Activated CD8-positive, alpha-beta memory T cell treated with anti-CD3 and anti-CD28 coated beads, Interleukin-2, amount 50 U/mL, for 24 hours (primary cell): Measurements from ENCODE around the gene TMEM258.

Experiments used
- DNase-seq: peaks from one replicate; pipeline ENCODE4 v3.0.0-alpha.2; 2020; ENCODE audit errors: extremely low read depth

TMEM258 gene

GRCh38 chr11:61820174-61820573 is 27.8 kb upstream of the TMEM258 start:
- no peak for DNase-seq

GRCh38 chr11:61817471-61818202 is 25.2 kb upstream of the TMEM258 start:
- no peak for DNase-seq

- no peak for DNase-seq
Measured at GRCh38 chr11:61816736-61817455, 24.5 kb upstream of the TMEM258 start, which contains the start of gene FADS1. Gene FADS1 (minus strand): TSS chr11:61817003. CDS start chr11:61816929, 74 bp downstream.

- DNase-seq, result no peak
Measured at GRCh38 chr11:61815790-61816735, 23.7 kb upstream of the TMEM258 start.

DNA sequence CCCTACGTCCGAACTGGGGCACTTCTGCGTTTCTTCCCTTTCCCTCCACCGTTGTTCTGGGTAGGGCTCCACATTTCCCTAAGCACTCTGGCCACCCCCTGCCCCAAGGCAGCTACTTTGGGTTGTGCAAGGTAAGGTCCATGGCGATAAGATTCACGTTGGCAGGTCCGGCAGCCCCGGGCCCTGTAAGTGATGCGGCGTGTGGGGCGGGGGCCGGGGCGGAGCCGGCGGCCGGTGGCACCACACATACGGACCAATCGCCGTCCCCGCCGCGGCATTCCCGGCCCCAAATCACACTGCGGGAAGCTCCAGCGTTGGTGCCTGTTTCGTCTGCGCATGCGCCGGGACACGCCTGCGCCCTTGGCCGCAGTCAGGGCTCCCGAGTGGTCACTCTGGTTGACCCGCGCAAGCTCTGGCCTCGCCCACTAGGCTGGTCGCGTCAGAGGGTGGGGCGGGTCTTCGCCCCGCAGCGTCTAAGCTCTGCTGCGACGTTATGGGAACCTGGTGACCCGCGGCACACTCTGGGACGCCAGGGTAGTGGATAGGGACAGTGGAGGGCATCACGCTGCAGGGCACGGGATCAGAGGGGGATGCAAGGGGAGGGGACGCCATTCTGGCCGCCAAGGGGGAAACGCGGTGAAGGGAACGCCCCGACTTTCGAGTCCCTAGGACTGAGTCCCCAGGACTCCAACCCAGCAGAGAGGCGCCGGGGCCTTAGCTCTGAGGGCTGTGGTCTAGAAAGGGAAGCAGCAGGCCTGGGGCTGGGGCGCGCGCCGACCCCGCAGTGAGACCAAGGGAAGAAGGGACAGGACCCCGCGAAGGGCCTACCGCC is 22.8 kb upstream of the TMEM258 start:
- no peak for DNase-seq

DNA sequence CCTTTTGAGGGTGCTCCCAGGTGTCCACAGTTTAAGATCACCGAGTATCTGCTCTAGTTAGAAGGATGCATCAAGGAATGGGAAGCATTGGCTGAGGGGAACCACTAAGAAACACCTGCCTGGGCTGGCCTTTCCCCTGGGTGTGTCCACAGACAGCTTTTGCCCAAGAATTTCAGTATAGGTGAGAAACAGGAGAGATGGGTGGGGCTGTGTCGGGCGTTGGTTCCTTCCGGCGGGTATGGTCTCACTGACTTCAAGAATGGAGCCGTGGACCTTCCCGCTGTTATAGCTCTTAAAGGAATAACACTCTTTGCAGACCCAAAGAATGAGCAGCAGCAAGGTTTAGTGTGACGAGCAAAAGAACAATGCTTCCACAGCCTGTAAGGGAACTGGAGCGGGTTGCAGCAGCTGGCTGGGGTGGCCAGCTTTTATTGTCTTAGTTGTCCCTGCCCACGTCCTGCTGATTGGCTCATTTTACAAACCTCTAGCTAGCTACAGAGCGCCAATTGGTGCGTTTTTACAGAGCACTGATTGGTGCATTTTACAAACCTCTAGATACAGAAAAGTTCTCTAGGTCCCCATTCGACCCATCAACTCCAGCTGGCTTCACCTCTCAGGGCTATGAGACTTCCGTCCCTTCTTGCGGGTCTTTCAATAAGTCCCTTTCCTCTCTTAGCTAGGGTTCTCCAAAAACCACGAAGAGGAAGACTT is 22.0 kb upstream of the TMEM258 start:
- DNase-seq, result no peak

GRCh38 chr11:61812736-61813411 is 20.5 kb upstream of the TMEM258 start:
- no peak for DNase-seq

DNA sequence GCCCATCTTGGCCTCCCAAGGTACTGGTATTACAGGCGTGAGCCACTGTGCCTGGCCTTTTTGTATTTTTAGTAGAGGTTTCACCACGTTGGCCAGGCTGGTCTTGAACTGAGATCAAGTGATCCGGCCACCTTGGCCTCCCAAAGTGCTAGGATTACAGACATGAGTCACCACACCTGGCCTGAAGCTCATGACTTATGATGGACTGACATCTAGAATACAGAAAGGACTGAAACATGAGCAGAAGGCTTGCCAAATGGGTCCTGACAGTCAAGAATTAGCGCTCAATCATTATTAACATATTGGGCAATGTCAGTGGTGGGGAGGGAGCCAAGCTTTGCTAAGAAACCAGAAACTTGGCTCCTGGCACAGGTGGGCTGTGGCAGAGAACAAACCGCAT is 19.4 kb upstream of the TMEM258 start:
- DNase-seq, result no peak

DNA sequence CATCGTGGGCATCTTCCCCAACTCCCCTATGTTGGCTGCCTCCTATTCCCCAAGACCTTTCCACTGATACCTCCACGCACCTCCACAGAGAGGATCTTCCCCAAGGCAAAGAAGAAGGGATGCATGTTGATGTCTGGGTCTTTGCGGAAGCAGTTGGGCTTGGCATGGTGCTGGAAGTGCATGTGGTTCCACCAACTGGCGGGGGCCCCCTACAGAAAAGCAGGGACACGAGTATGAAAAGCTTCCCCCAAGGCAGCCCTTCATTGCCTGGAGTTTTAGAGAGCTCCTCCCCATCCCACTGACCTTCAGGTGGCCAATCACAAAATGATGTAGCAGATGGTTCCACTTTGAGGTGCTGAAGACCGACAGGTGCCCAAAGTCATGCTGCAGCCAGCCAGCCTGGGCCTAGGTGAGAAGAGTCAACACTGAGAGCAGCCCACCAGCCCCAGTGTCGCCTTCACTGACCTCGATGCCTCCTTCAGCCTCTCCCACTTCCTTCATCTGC is 18.3 kb upstream of the TMEM258 start:
- DNase-seq, result no peak

DNA sequence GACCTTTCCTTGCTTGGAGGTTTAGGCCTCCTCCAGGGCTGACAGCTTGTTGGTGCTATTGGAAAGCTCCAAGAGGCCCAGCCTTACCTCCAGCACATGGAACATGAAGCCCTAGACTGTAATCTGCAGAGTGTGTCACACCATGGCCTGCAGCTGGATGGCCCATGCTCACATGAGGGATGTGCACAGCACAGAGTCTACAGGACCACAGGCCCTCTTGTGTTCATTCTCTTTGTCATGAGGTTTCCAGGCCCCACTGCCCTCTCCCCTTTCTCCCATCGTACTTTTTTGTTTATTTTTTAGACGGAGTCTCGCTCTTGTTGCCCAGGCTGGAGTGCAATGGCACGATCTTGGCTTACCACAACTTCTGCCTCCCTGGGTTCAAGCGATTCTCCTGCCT is 14.4 kb upstream of the TMEM258 start:
- DNase-seq, result no peak

DNA sequence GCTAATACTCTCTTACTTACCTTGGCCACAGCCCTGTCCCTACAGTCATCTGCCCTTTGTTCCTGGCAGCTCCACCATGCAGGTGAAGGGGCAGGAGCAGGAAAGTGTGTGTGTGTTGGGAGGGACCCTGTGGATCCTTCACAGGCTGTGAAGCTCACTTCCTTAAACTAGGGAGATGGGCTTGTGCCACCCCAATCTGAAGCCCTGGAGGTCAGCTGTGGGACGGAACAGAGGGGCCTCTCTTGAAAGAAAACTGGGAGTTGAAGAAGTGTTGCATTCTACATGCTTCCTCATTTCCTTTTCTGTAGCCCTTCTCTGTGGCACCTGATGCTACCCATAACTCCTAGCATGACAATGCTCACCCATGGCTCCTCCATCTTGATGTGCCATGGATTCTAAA is 12.7 kb upstream of the TMEM258 start:
- DNase-seq, result no peak

DNA sequence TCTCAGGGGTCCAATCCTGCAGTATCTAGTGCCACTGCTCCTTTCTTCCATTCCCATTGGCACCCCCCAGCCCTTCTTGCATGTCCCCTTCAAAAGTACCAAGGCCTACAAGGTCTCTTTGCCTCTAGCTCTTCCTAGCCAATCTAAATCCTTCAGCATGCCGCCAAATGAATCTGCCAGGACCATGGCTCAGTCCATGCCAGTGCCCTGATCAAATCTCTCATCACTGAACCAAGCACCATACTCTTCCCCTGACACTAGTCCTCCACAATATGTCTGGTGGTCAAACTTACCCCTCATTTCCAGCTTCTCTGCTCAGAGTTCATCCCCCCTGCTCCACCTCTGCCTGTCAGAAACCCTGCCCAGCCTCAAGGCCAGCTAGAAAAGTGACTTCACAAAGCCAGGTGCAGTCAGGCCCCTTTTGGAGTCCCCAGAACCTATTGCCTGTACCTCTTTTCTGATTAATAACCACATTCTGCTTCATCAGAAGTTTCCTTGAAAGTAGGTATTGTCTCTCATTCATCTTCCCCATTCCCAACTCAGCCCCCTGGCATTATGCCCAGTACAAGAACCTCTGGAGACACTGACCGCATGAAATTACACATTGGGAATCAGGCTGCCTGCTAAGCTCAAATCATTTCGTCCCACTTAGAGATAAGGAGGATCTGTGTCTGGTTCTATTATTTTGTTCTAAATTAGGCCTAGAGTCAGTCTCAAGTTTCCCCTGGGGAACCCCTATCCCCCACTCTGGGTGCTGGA is 11.7 kb upstream of the TMEM258 start:
- no peak for DNase-seq

DNA sequence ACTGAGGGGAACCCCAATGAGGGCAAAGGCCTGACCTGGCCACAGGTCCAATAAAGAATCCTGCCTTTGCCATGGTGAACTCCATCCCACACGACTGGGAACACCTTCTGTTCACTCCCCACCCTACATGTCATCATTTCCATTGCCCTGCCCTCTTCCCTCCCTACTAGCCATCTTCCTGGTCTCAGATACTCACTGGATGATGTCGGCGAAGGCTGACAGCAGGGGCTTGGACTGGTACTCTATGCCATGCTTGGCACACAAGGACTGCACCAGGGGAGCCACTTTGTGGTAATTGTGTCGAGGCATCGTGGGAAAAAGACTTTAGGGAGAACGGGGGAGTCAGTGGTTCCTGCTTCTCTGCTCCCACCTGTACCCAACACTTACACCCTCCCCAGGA is 10.2 kb upstream of the TMEM258 start:
- DNase-seq, result no peak

GRCh38 chr11:61800331-61801281 is 8.2 kb upstream of the TMEM258 start:
- DNase-seq, result no peak

- no peak for DNase-seq
Measured at GRCh38 chr11:61799665-61800284, 7.4 kb upstream of the TMEM258 start.

GRCh38 chr11:61797263-61797944 is 5.0 kb upstream of the TMEM258 start:
- DNase-seq, result no peak
